Activated CD4-positive, alpha-beta T cell treated with anti-CD3 and anti-CD28 coated beads, Interleukin-2, amount 50 U/mL, for 48 hours (primary cell): ENCODE results near the gene OR2V2.
"Not testable (repeated sequence)": the region's sequence is repeated elsewhere in the genome, so short reads cannot be mapped to it uniquely, and the experiment has no call there.

ENCODE experiments used
- DNase-seq, 2 experiments: peaks; one replicate each; pipeline ENCODE4 v3.0.0-alpha.2; 2020

Gene OR2V2

GRCh38 chr5:181146927-181147636 is at the start of gene OR2V2:
TSS of gene OR2V2 (plus strand) at chr5:181147586. CDS start at chr5:181154943, 7,357 bp downstream.
- not testable (repeated sequence) for DNase-seq

- DNase-seq, result not testable (repeated sequence)
These were observed 49.5 kb upstream of the OR2V2 start for GRCh38 chr5:181097759-181098491.

GRCh38 chr5:181098762-181099601 is 48.4 kb upstream of the OR2V2 start:
- no peak for DNase-seq

GRCh38 chr5:181099602-181100086 is 47.7 kb upstream of the OR2V2 start:
- no peak for DNase-seq

- no peak for DNase-seq
These were observed 47.1 kb upstream of the OR2V2 start for GRCh38 chr5:181100121-181100875.

GRCh38 chr5:181101030-181101641 is 46.2 kb upstream of the OR2V2 start:
- not testable (repeated sequence) for DNase-seq

GRCh38 chr5:181101930-181102674 is 45.3 kb upstream of the OR2V2 start:
- DNase-seq, result not testable (repeated sequence)

- not testable (repeated sequence) for DNase-seq
These were observed 43.2 kb upstream of the OR2V2 start for GRCh38 chr5:181104259-181104568.

- DNase-seq, result not testable (repeated sequence)
These were observed 42.6 kb upstream of the OR2V2 start for GRCh38 chr5:181104606-181105390.

- no peak for DNase-seq
These were observed 41.9 kb upstream of the OR2V2 start for GRCh38 chr5:181105391-181106025.

- no peak for DNase-seq
These were observed 39.7 kb upstream of the OR2V2 start for GRCh38 chr5:181107699-181108098.

GRCh38 chr5:181108578-181109165 is 38.7 kb upstream of the OR2V2 start:
- no peak for DNase-seq

GRCh38 chr5:181109489-181110013 is 37.8 kb upstream of the OR2V2 start:
- DNase-seq, result no peak

GRCh38 chr5:181111010-181111409 is 36.4 kb upstream of the OR2V2 start:
- no peak for DNase-seq

GRCh38 chr5:181112476-181112875 is 34.9 kb upstream of the OR2V2 start:
- DNase-seq, result no peak

- not testable (repeated sequence) for DNase-seq
These were observed 33.8 kb upstream of the OR2V2 start for GRCh38 chr5:181113572-181113971.

- no peak for DNase-seq
These were observed 33.0 kb upstream of the OR2V2 start for GRCh38 chr5:181114284-181114843.

- no peak for DNase-seq
These were observed 32.3 kb upstream of the OR2V2 start for GRCh38 chr5:181114844-181115778.
